Measurements from ENCODE around the gene CFI.
A peak's percentile ranks its signal among the peaks of the same experiment; 100 is the strongest.

Gene CFI

DNA sequence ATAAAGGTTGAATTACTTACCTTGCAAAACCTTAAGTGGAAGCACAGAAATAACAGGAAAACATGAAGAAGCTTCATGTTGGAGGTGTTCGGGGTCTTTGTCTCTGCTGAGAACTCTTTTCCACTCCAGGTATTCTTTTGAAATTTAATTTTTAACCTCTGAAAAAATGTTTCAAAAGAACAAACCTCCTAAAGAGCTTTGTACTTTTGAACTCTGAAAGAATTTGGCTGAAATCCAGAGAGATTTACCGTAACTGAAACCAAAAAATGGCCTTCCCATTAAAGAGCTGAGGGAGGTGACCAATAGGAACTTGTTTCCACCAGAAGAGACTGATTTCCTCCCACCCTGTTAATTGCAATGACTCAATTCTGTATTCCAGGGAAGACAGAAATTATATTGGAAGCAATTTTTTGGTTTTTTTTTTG lies at the start of gene CFI:
TSS of gene CFI (minus strand) at position 105 of the 425 bp plus-strand sequence. CDS start at position 77, 28 bp downstream.
- no peak for DNase-seq

DNA sequence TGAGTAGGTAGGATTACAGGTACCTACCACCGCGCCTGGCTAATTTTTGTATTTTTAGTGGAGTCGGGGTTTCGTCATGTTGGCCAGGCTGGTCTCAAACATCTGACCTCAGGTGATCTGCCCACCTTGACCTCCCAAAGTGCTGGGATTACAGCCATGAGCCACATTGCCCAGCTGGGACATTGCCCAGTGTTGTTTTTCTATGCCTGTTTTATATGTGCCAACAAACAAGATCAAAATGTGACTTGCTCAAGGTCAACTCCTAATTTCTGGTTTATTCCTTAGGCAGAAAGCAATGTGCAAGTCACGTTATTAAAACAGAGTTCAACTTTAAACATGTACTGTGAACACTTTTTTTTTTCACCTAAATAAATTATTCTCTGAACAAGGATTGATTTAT lies 48.8 kb upstream of the CFI start:
- DNase-seq = no peak

DNA sequence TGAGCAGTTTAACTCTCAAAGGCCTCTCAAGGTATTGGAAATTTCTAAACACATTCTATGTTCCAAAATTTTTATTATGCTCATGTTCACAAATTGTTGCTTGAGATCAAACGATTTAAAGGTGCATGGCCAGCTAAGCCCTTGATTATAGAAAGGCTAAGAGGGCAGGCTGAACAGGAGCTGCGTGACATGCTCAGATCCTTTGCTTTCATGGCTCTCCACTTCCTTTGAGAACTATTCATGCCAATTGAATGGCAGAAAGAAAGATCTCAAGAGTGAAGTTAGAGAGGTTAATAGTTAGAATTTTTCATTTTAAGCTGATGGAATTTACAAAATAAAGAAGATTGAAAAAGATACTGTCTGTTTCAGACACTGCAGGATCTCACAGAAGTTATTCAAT lies 46.7 kb upstream of the CFI start:
- DNase-seq = no peak

DNA sequence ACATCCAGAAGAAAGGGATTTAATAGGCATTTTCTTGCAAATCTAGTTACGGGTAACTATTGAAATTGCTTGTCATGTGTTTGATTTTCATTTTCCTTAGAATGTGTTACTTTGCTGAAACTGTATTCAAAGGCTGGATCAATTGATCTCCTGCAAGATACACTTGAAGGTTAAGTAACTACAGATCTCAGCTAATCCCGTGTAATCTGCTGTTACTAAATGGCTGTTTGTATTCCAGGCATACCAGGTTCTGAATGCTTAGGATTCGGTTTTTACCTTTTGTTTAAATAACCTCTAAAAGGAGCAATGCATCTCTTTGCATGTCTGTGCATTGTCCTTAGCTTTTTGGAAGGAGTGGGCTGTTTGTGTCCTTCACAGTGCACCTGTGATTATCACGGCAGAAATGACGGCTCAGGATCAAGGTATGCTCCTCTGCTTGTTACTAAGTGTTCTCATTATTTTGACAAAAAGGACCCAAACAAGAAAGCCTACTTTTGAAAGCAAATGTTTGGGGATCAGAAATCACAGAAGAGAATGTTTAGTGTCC lies 46.2 kb upstream of the CFI start, which contains the start of gene LRIT3:
TSS of gene LRIT3 (plus strand) at position 212 of the 547 bp plus-strand sequence. CDS start at position 307, 95 bp downstream.
- DNase-seq = no peak

DNA sequence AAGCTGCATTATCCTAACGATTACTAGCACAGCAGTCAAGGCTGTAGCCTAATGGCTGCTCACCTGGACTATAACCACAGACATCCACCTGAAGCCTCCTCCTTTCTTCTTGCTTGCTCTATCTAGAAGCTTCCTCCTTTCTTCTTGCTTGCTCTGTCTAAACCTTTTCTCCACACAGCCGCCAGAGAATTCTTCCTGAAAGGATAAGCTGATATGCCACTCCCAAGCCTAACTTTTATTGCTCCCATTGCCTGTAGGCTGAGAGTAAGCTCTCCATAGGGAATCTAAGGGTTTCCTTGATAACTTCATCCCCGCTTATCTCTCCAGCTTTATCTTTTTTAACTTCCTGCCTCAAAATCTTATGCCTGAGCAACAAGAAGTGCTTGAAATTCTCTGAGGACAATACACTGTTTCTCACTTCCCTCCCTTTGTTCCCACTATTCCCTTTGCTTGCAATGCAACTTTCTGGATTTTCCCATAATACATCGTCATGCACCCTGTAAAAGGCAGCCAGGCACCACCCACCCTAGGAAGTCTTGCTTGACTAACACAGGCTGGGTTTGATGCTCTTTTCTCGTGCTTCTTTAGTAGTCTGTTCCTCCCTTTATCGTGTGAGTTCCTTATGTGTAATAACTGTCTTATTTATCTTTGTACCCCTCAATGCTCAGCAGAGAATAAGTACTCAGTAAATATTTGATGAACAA lies 44.7 kb upstream of the CFI start:
- no peak for DNase-seq

DNA sequence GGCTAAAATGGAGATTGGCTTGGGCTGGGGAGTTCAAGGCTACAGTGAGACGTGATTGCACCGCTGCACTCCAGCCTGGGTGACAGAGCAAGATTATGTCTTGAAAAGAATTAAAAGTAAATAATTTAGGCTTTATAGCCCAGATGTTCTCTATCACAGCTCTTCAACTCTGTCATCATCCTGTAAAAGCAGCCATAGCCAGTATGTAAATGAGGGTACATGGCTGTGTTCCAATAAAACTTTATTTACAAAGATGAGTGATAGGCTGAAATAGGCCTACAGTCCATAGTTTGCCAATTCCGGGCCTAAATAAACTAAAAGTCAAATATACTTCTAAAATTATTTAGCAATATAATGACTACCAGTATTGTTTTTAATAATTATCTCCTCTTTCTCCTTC lies 35.2 kb upstream of the CFI start:
- no peak for DNase-seq

DNA sequence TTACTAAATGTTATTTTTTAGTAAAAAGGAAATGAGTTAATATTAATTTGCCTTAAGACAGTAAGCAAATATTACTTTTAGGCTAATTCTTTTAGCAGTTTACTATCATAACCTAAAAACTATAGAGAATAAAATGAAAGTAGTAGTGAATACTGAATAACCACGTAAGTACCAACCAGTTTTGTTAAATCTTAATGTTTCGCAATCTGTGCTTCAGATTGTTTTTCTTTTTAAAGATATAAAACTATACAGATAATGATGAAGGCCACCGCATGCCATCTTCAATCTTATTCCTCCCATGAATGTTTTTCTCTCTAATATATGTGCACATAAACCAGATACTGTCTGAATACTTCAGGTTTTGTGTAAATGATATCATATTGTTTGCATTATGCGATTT lies 32.0 kb upstream of the CFI start:
- DNase-seq = no peak

DNA sequence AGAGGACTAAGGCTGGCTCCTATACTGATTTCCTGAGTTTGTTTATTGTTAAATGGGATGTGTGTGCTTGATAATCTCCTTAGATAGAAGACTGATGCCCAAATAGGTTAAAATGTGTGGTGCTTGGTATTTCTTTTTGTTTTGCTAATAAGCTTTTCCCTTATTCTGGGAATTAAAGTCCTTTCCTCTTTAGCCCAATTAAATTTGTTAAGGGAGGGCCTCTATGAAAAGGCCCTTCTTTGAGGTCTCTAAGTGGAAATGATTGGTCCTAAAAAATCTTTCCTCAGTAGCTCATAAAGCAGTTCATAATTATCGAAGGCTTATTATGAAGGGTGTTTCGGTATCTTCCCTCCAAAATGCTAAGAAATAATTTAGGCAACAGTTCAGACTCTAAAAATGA lies 25.9 kb upstream of the CFI start, which contains the start of gene RRH:
TSS of gene RRH (plus strand) at position 301 of the 400 bp plus-strand sequence. CDS start at position 357, 56 bp downstream.
- no peak for DNase-seq

DNA sequence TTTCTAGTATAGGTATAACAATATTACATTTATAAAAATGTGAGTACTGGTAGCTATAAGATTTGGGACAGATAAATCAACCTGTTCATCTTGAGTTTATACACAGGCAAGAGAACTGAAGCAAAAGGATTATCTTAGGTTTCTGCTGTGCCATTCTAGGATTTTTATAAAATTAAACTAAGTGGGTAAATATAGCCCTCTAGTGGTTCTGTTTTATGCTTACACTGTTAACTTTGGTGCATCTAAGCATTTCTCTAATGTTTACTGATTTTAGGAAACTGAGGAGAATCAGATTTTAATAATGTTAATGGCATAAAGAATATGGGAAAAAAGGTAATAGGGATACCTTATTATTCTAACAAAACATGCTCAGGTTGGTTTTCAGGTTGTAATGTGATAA lies 24.9 kb upstream of the CFI start:
- DNase-seq = no peak

DNA sequence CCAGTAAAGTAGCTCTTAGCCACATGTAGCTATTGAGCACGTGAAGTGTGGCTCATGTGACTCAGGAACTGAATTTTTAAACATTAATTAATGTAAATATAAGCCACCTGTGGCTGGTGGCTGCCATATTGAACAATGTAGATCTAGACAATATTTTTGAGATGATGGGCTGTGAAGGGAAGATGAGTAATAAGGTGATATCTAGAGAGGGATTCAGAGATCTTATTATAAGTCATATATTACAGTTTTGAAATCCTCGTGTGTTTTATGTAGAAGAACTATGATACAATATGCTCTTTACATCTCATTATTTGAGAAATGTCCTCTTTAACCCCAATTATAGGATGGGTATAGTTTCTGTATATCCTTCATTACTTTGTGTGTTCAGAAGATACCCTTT lies 19.4 kb upstream of the CFI start:
- DNase-seq = no peak

DNA sequence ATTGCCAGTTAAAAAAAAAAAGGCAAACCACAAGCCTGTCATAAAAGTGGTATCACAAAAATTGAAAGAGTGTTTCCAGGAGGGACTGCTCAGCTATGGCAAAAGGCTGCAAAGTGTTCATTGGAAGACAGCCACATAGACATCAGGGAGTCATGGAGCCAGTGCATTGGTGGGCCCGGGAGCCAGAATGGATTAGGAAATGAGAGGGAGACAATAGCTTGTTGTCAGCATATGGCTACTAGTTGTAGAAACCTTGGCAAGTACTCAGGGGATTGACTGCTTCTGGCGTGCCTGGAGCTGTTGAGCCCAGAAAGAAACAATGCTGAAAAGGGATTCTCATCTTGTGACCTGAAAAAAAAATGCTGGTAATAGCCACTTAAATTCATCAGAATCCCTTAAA lies 18.8 kb upstream of the CFI start:
- DNase-seq = no peak

DNA sequence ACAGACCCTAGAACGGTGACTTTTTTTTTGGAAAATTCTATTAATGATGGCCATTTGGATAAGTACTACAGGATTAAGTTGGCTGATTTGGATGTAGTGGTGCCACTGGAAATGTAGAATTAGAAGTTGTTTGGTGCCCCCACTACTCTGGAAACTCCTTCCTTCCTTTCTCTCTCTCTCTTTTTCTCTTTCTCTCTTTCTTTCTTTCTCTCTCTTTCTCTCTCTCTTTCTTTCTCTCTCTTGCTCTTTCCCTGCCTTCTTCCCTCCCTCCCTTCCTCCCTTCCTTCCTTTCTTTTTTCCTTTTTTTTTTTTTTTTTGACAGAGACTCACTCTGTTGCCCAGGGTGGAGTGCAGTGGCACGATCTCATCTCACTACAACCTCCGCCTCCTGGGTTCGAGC lies 16.5 kb upstream of the CFI start:
- no peak for DNase-seq

DNA sequence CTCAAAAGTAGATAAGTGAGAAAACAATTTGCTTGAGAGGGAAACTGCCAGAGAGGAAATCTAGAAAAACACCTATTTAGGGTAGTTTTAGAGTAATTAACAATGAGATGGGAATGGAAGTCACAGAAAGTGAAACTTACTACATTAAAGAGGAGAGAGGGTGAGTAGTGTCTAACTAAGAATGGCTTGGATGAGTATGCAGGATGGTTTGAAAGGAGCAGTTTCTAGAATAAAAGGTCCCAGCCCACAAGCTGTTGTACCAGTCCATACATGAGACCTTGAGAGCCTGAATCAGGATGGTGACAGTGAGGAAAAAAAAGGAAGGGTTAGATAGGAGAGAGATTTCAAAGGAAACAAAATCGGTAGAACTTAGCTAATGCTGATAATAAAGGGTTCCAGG lies 15.1 kb upstream of the CFI start:
- DNase-seq = no peak

DNA sequence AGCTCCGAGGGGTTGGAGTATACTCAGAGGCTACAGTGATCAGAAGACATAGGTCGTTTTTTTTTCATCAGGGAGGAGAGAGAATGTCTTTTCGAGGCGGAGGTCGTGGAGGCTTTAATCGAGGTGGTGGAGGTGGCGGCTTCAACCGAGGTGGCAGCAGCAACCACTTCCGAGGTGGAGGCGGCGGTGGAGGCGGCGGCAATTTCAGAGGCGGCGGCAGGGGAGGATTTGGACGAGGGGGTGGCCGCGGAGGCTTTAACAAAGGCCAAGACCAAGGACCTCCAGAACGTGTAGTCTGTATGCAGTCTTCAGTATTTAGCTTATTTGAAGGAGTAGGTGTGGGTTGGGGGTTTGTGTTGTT lies 14.3 kb upstream of the CFI start:
- peak; percentile 34 for DNase-seq

DNA sequence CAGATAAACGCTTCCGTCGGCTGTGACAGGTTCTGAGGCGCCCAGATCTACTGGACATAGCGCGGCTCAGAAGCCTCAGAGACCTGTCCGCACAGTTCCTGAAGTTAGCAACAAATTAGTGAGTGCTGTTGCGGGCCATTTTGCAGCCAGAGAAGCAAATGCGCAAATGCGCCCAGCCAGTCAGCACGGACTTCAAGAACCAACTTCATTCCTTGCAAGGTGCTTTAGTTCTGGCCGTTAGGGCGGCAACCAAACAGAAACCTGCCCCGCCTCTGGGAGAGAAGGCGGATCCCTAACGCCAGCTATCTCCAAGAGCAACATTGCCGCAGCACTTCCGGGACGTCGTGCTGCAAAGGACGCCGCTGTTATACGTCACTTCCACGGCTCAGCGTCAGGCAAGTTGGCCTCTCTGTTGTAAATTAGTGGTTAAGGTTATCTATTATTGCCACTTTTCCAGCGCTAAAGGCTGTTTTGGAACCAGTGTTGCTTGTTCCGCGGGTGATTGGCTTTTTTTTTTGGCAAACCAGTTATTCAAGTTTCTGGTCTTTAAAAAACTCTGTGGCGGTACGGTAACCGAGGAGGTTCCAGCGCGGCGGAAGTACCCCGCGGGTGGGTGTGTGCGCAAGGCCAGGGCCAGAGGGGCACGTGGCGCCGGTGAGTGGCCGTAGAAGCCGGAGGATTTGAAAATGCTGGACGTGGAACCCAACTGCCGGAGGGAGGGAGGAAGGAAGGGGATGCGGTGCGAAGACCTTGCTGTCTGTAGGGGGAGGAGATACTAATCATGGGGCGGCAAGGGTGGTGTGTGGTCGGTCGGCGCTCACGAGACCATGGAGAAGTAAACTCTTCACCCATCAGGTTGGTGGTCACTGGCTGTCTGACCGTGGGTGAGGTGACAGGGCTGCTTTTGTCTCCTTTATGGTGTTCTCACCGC lies 13.6 kb upstream of the CFI start, which contains the start of gene GAR1:
TSS of gene GAR1 (plus strand) at position 612 of the 931 bp plus-strand sequence. CDS start 403 bp downstream, outside the sequence.
- peak; percentile 79 for DNase-seq

DNA sequence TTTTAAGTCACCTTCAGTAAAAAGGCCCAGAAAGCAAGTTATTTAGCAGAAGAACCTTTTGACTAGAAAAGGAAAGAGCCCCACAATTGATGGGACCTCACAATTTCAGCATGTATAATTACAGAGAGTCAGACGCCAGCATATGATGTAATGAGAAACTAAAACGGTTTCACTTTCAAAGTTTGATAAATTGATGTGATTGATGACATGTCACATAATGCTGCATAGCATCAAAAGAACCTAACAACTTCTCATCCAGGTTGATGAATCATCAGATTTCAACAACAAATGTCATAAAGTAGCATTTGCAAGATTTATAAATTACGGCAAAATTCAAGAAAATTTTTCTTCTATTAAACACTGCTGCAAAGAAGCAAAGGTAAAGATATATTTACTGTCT lies 9.9 kb upstream of the CFI start:
- DNase-seq = no peak

DNA sequence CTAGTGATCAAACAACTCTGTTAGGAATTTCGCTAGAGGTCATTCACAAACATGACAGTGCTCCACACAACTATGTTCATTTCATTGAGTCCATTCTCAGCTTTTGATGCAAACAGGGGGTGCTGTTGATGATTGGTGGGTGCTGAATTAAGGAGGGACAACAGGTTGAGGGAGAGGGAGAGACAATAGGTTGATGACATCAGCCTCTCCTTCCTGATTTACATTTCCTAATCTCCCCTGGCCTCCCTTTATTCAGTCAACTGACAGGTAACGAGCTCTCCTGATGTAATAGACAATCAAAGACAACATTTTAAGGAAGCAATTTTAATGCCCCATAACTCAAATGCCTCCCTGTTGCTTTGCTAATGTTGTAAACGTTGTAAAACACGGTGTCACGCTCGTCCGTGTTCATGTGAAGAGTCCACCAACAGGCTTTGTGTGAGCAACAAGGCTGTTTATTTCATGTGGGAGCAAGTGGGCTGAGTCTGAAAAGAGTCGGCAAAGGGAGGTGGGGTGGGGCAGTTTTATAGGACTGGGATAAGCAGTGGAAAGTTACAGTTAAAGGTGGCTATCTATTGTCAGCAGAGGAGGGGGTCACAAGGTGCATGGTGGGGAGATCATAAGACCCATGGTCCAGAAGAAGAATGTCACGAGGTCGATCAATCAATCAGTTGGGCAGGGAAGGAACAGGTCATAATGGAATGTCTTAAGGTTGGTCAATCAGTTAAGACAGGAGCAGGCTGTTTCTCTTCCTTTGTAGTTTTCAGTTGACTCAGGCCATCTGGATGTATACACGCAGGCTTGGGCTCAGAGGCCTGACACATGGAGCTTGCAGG lies 9.0 kb upstream of the CFI start:
- no peak for DNase-seq

DNA sequence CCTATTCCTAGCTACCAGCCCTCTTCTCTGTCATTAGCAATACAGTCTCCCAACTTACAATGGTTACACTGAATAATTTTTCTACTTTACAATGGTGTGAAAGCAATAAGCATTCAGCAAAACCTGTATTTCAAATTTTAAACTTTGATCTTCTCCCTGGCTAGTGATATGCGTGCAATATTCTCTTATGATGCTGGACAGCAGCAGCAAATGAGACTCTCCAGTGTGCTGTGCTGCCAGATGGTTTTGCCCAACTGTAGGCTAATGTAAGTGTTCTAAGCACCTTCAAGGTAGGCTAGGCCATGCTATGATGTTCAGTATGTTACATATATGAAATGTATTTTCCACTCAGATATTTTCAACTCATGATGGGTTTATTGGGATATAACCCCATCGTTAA lies 7.9 kb upstream of the CFI start:
- no peak for DNase-seq

DNA sequence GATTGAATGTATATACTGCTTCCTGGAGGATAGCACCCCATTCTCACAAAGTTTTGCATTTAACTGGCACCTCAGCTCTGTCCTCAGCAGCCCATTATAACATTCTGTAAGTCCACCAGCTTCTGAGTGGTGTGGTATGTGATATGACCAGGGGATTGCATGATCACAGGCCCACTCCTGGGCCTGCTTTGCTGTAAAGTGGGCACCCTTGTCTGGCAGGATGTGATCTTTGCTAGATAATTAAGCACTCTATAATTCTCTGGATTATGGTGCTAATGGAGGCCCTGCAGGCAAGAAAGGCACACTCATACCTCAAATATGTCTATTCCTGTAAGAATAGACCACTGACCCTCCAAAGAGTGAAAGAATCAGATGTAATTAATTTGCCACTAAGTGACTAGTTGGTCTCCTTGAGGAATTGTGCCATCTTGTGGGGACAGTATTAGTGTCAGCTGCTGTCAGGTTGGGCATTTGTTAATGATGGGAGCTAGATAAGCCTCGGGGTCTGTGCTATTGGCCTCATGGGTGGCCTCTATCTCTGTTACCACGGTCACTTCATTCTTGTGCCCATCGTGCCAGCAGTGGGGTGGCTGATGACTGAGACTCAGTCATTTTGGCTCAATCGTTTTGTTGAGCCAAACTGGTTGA lies 2.2 kb upstream of the CFI start:
- no peak for DNase-seq

DNA sequence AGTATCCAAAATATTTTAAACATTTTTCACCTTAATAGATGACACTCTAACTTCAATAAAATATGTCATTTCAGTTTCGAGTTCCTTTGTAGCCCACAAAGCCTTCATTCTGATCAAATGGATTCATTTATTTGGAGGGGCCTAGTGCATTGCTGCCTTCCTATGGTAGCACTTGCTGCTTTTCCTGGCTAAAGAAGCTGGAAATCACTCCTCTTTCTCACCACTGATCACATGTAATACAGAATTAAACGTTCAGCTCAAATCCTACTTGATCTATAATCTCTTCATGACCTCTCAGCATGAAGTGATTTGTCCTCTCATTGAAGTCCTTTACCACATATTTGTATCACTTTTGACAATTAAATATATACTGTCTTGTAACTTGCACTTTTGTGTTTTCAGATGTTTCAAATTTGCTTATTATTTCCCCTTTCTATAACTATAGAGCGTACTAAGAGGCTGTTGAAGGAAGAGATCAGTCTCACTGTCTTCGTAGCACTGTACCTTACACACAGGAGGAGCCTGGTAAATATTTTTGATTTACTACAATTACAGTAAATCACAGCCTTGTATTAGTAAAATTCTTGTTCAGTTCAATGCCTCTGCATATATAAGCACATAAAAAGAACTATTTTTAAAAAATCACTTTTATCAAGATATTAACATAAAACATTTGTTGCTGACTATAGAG lies 555 bp downstream of the CFI start:
- no peak for DNase-seq

DNA sequence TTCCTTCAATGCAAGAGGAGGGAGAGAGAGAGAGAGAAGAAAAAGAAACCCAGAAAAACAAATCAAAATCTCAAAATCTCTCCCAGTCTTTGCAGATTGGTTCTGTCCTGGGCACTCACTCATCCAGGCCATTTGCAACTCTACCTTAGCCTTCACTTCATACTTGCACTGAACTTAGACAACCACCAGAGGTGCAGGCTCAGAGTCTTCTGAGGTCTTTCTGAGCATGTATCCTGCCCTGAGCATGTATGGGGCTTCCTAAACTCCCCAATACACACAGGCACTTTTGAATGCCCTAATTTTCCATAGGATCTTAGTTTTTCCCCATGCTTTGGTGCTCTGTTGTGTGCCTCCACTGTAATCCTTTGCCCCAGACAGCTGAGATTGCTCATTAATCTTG lies 2.9 kb downstream of the CFI start:
- no peak for DNase-seq

DNA sequence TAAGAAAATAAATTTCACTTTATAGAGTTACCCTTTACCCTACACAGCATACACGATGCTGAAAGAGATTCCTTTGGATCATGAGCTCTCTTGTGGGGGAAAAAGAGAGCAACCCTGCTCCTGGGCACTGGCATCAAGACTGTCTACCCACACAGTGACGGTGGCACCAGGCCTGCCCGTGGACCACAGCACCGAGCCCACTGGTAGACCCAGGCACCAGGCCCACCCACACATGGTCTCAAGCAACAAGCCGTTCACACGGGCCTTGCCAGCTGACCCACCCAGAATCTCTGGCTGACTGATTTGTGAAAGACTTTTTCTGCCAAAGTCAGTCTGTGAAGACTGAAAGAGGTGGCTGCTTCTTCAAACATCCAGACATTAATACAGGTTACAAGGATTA lies 6.7 kb downstream of the CFI start:
- no peak for DNase-seq

All from activated gamma-delta T cell treated with Interleukin-2 at 50 U/mL for 16 hours (primary cell).